ENCODE results near the gene DMP1. TPM values are rescaled to one million over a fixed set of nuclear protein-coding genes. Genes with fewer than 3 reads are reported as not detected.

Gene DMP1
- total and polyA plus RNA-seq, 2 of the 8 experiments (the other 6 are each of a cell fraction or from before 2014, with no cell fraction given): 0.05 to 0.17 TPM

DNA sequence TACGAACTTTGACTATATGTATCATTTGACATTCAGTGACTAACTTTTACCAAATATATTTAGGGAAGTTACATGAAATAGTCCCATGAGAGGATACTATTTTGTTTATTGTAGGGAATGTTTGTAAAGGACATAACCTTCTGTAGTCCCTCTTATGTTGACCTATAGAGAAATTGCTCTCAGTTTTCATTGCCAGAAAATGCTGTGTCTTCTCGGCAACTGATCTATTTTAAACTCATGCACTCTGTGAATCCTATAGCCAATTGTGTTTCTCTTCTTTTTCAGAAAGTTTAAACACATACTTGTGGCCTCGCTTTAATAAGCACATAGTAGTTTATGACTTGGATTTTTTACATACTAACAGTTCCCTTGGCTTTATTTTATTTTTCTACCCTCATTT, 38.2 kb downstream of the DMP1 start:
- Histone ChIP-seq H3K27me3 (replicated peaks in 1 of 4; ENCODE audit: control insufficient read depth in 3 of 4, extremely low read depth in 1 of 4, insufficient read depth in 3 of 4, low read length in 3 of 4) (no peaks in the 10 kb centered on the region), H3K14ac (ENCODE audit: insufficient read length) (no peak overlapping the region), H3K18ac (ENCODE audit: extremely low read depth, low read length) (no peak overlapping the region), H3K4me2 (ENCODE audit: insufficient read depth in 1 of 2, low read depth in 2 of 2, low read length in 2 of 2) (no peak overlapping the region), H4K20me1 (replicated peaks in 1 of 2; ENCODE audit: control insufficient read depth in 1 of 2, insufficient read depth in 2 of 2, low read length in 2 of 2) (no peaks in the 10 kb centered on the region), H2AFZ (ENCODE audit: low read length) (no peak overlapping the region), H3K79me1 (ENCODE audit: low read depth, low read length) (no peaks in the 10 kb centered on the region), H3K23ac (ENCODE audit: insufficient read length) (no peak overlapping the region), H3K27ac (ENCODE audit: low read depth, low read length) (no peak overlapping the region), H2BK12ac (ENCODE audit: low read depth, low read length) (no peak overlapping the region), H3K23me2 (ENCODE audit: low read depth, low read length) (no peaks in the 10 kb centered on the region), H3K4ac (replicated peaks; ENCODE audit: insufficient read length, low read depth, low read length) (no peak overlapping the region), H3K56ac (replicated peaks; ENCODE audit: insufficient read length, low read depth, low read length) (no peak overlapping the region), H3K4me1 (replicated peaks in 1 of 4; ENCODE audit: control insufficient read depth in 3 of 4, insufficient read depth in 4 of 4, low read length in 3 of 4) (no peaks in the 10 kb centered on the region), H3K9ac (replicated peaks in 1 of 4; ENCODE audit: extremely low read depth in 1 of 4, low read depth in 3 of 4, low read length in 3 of 4) (no peak overlapping the region), H3K9me3 (ENCODE audit: insufficient read depth in 2 of 2, low read depth in 1 of 2, low read length in 1 of 2) (peaks cover 34 to 38% of the 10 kb centered on the region in 2 experiments), H2BK5ac (ENCODE audit: low read depth, low read length) (no peak overlapping the region), H3K79me2 (ENCODE audit: control insufficient read depth in 1 of 2, insufficient read depth in 2 of 2, low read length in 2 of 2) (no peaks in the 10 kb centered on the region), H3K4me3 (ENCODE audit: extremely low read depth in 1 of 4, insufficient read depth in 2 of 4, low read depth in 3 of 4, low read length in 4 of 4) (no peak overlapping the region), H2BK20ac (ENCODE audit: low read length) (no peak overlapping the region), H4K5ac (ENCODE audit: insufficient read length, low read depth, low read length) (no peak overlapping the region), H4K91ac (replicated peaks; ENCODE audit: insufficient read length, low read length) (no peak overlapping the region), H4K8ac (ENCODE audit: extremely low read depth, insufficient read depth, low read length) (no peak overlapping the region), H2BK15ac (ENCODE audit: low read length) (no peak overlapping the region), H2BK120ac (replicated peaks; ENCODE audit: low read depth, low read length) (no peak overlapping the region), H3K36me3 (ENCODE audit: control insufficient read depth in 2 of 4, insufficient read depth in 4 of 4, low read length in 3 of 4) (peaks cover 0 to 3% (median 0%) of the 10 kb centered on the region in 4 experiments; a peak in 1 of 8 replicates), H2AK5ac (ENCODE audit: low read depth, low read length) (no peak overlapping the region)
- WGBS, 2 experiments (ENCODE audit: extremely low coverage in 1 of 2, insufficient coverage in 1 of 2, insufficient read length in 1 of 2, insufficient replicate concordance in 2 of 2, low coverage in 1 of 2, low lambda C conversion rate in 2 of 2, missing lambda C conversion rate in 1 of 2): 76% methylated on average over 3 of the region's 3 CpGs; no CpG with 5 or more reads in 1 of the 2 experiments
- DNase-seq (ENCODE audit: low read depth in 1 of 2, low spot score in 2 of 2): no peak
- POLR2A ChIA-PET (ENCODE audit: partially characterized antibody): no interaction called here
- FAIRE-seq: no peak
- CTCF ChIA-PET (ENCODE audit: partially characterized antibody): interaction anchor here (1.7 kb wide), 1 partner anchor 150 kb away, joined by 7 read pairs; no protein-coding TSS in a partner anchor
- no peak for TF ChIP-seq TAF1 (IDR thresholded peaks at IDR 0.05; ENCODE audit: low read depth, low read length)
- no peak for TF ChIP-seq TAF7 (optimal IDR thresholded peaks at IDR 0.05; ENCODE audit: borderline replicate concordance, low read depth, low read length)
- TF ChIP-seq, protein P1, sequence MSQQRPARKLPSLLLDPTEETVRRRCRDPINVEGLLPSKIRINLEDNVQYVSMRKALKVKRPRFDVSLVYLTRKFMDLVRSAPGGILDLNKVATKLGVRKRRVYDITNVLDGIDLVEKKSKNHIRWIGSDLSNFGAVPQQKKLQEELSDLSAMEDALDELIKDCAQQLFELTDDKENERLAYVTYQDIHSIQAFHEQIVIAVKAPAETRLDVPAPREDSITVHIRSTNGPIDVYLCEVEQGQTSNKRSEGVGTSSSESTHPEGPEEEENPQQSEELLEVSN (IDR thresholded peaks at IDR 0.05): no peak
- TF ChIP-seq SRF (IDR thresholded peaks at IDR 0.05; ENCODE audit: low read depth, low read length): no peak
- TF ChIP-seq CBX8 (IDR thresholded peaks at IDR 0.05; ENCODE audit: borderline replicate concordance, low read depth, low read length): no peak
- no peak for TF ChIP-seq KDM1A (IDR thresholded peaks at IDR 0.05; ENCODE audit: borderline replicate concordance, low read length)
- no peak for TF ChIP-seq SUZ12 (IDR thresholded peaks at IDR 0.05; ENCODE audit: low read length)
- TF ChIP-seq YY1 (IDR thresholded peaks at IDR 0.05; ENCODE audit: low read depth, low read length): no peak
